NT2/D1 (cell line): Measurements from ENCODE around the gene VSIG1.

Source experiments
- YY1 ChIP-seq: IDR thresholded peaks from 2 replicates; pipeline ENCODE4 v1.6.1; 2011; ENCODE audit not compliant: insufficient read length, insufficient read depth
- ZNF274 ChIP-seq: IDR thresholded peaks from 2 replicates; pipeline ENCODE4 v1.6.1; 2011; ENCODE audit warnings: mild to moderate bottlenecking, low read depth, low read length

- TF ChIP-seq YY1 (no peak), ZNF274 (no peak)
These were observed 24.2 kb upstream of the VSIG1 start for GRCh38 chrX:108020631-108021030.
